Measurements from ENCODE around the gene HOXB9.

The HOXB9 gene

DNA sequence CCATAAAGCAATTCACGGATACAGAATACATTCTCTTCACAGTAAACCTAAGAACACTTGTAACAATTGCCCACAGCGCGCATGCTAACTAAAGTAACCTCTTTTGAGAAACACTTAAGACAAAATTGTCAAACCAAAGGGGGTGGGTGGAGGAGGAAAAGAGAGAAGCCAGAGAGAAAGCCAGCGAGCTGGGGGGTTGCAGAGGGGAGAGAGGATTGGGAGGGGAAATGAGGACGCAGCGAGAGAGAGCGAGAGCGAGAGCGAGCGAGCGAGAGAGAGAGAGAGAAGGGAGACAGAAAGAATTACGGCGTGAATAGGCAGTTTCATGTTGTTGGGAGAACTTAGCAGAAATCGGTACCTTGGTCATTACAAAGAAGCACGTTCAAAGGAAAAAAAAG, 13.7 kb downstream of the HOXB9 start:
- H3K4me3 ChIP-seq (ENCODE audit: low read depth, low read length), result no peak overlapping the region
- TF ChIP-seq, protein P1, sequence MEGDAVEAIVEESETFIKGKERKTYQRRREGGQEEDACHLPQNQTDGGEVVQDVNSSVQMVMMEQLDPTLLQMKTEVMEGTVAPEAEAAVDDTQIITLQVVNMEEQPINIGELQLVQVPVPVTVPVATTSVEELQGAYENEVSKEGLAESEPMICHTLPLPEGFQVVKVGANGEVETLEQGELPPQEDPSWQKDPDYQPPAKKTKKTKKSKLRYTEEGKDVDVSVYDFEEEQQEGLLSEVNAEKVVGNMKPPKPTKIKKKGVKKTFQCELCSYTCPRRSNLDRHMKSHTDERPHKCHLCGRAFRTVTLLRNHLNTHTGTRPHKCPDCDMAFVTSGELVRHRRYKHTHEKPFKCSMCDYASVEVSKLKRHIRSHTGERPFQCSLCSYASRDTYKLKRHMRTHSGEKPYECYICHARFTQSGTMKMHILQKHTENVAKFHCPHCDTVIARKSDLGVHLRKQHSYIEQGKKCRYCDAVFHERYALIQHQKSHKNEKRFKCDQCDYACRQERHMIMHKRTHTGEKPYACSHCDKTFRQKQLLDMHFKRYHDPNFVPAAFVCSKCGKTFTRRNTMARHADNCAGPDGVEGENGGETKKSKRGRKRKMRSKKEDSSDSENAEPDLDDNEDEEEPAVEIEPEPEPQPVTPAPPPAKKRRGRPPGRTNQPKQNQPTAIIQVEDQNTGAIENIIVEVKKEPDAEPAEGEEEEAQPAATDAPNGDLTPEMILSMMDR (conservative IDR thresholded peaks at IDR 0.05; ENCODE audit: low read depth, low read length), result no peak
- DNase-seq (ENCODE audit: low read depth), result no peak

DNA sequence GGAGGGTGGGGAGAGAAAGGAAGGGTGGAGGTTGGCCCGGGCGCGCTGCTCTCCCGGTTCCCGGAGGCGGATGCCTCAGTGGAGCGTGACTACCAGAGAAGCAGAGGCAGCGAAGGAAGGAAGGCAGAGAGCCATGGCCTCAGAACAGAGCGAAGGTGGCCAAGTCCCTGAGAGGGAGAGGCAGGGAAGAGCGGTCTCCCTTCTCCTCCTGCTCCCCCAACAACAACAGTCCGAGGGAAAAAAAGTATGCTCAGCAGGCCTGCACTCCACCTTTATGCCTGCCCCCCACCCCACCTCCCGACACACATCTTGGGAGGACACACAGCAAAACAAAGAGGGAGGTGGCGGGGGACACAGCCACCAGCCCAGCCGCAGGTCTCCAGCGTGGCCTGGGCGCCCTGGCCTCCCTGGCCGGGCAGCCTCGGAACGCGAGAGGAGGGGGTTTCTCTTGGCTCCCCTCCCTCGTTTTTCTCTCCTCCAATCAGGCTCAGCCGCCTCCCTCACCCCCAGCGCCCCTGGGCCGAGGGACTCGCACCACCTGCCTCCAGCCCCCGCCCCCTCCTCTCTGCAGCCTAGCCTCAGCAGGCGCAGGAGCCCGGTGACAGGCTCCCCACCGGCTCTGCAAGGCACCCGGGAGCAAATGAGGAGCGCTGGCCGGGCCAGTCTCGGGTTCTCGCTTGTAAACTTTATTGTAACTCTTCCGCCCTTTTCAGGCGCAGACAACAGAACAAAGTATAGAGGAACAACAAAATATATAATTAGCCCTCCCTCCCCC, 14.3 kb downstream of the HOXB9 start:
- DNase-seq (ENCODE audit: low read depth), result no peak
- TF ChIP-seq, protein P1 (conservative IDR thresholded peaks at IDR 0.05; ENCODE audit: low read depth, low read length), result no peak
- no peak overlapping the region for H3K4me3 ChIP-seq (ENCODE audit: low read depth, low read length)

DNA sequence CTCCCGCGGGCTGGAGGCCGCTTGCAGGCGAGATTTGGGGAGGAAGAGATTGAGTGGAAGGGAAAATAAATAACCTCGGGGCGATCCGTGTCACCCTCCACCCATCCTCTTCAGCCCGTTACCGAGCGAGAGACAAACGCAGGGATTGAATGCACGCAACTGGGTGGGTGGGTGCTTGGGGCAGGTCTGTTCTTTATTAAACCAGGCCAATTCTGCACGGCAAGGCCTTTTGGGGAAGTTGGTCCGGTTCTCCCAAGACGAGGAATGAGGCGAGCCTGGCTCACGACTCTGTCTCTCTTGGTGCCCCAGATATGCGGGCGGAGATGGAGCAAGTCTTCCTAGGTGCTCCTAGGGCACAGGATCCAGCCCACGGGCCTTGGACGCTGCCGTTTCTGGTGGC, 14.9 kb downstream of the HOXB9 start:
- no peak overlapping the region for H3K4me3 ChIP-seq (ENCODE audit: low read depth, low read length)
- TF ChIP-seq, protein P1 (conservative IDR thresholded peaks at IDR 0.05; ENCODE audit: low read depth, low read length), result no peak
- no peak for DNase-seq (ENCODE audit: low read depth)

DNA sequence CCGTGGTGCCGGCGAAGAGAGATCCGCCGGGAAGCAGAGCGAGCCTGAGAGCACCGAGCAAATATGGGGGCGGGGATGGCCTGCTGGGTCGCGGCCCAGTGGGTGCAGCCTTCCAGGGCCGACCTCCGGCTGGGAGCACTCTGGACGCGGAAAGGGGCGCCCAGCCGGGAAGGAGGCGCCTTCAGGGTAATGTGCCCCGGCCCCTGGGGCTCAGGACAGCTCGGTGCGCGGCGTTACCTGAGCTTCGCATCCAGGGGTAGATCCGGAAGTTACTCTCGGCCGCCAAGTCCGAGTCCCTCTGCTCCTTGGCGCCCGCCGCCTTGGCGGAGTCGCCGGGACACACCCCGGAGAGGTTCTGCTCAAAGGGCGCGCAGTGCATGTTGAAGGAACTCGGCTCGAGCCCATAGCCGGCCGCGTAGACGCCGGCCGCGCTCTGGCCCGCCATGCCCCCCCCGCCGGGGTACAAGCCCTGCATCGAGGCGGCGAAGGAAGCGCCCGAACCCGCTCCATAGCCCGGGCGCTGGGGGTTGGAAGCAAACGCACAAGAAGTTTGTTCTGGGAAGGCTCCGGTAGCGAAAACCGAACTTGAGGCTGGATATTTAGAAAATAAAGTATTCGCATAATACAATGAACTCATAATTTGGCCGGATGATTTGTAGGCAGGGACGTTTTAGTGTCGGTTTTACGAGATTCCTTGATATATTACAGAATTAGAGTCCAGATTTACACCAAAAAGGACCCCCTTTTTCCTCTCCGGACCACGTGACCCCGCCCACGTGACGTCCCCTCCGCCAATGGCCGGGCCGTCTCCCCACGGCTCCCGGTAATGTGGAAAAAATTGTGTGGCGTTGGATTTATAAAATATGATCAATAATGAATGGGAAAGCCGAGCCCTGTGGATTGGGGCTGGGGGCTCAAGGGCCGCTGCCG, 15.6 kb downstream of the HOXB9 start, which contains the start of gene HOXB7:
Gene HOXB7 (minus strand): TSS at position 736 of the 930 bp plus-strand sequence. CDS start 99 bp downstream, at position 637.
- TF ChIP-seq, protein P1 (conservative IDR thresholded peaks at IDR 0.05; ENCODE audit: low read depth, low read length), result no peak
- no peak for DNase-seq (ENCODE audit: low read depth)
- H3K4me3 ChIP-seq (ENCODE audit: low read depth, low read length), result no peak within 1 kb of the TSS

DNA sequence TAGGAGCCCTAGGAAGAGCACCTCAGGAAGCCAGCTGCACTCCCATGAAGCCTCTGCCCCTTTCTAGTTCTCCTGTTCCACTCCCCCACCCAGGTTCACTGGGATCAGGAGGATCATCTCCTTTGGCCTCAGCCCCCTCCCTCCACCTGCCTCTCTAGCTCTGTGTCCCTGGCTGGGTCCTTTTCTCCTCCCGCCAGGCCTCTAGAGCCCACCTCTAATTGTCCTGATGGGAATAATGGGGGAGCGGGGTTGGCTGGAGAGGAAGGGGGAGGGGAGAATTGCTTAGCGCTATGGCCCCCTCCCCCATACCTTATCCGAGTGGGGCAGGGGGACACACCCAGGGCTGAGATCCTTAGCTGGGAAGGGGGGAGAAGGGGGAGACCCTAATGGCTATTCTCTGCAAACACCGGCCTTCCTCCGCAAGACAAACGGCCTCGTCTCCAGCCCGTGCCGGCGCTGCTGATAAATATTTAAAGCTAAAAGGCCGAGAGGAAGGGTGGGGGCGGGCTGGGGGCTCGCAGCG, 16.3 kb downstream of the HOXB9 start:
- no peak for DNase-seq (ENCODE audit: low read depth)
- TF ChIP-seq, protein P1 (conservative IDR thresholded peaks at IDR 0.05; ENCODE audit: low read depth, low read length), result no peak
- no peak overlapping the region for H3K4me3 ChIP-seq (ENCODE audit: low read depth, low read length)

DNA sequence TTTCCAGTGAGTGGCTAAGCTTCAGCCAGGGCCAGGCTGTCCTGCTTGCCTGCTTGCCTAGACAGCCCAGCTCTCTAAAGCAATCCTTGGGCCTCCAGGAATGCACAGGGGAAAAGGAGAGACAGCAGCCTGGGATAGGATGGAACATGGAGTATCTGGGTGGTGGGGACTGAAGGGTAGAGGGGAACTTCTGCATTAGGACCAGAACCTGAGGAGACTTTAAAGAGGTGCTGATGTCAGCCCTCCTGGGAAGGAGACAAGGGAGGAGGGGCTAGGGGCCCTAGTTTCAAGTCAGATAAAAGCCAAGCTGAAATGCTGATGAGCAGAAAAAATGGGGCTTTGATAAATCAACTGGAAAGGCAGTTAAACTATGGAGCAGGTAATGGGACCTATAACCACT, 17.1 kb downstream of the HOXB9 start:
- TF ChIP-seq, protein P1 (conservative IDR thresholded peaks at IDR 0.05; ENCODE audit: low read depth, low read length), result no peak
- DNase-seq (ENCODE audit: low read depth), result no peak
- H3K4me3 ChIP-seq (ENCODE audit: low read depth, low read length), result no peak overlapping the region

Data from choroid plexus epithelial cell (primary cell).